Heart left ventricle (tissue), 16 donors: ENCODE results near the gene SERINC4. TPM values are rescaled to one million over a fixed set of nuclear protein-coding genes. Genes with fewer than 3 reads are reported as not detected.
"Not testable (repeated sequence)": the region's sequence is repeated elsewhere in the genome, so short reads cannot be mapped to it uniquely, and the experiment has no call there.

ENCODE experiments used
- ATAC-seq, 4 donors: fragments of 200-7000 bp; cut with Tn5 transposase; one replicate each; pipeline ENCODE4 v1.9.1; 2020 to 2022; ENCODE audit warnings: moderate library complexity in 4 of 4, mild to moderate bottlenecking in 3 of 4, moderate number of reproducible peaks in 1 of 4
- DNase-seq, 5 donors: peaks; one replicate each; pipeline ENCODE4 v3.0.0-alpha.2; 2020
- H3K27ac ChIP-seq, 12 donors: fragments of 200-600 bp; sonication (generic) in 4 of 12; one replicate each; pipeline versions ENCODE4 v1.5.0 to v1.8.0; 2016 to 2022; ENCODE audit warnings: mild to moderate bottlenecking in 2 of 12
- H3K27me3 ChIP-seq, 9 donors: fragments of 200-600 bp; sonication (generic) in 2 of 9; one replicate each; pipeline versions ENCODE4 v1.5.1 to v1.8.0; 2016 to 2022; ENCODE audit warnings: mild to moderate bottlenecking in 3 of 9
- H3K36me3 ChIP-seq, 9 donors: fragments of 200-600 bp; sonication (generic) in 2 of 9; one replicate each; pipeline versions ENCODE4 v1.5.0 to v1.8.0; 2018 to 2022; ENCODE audit warnings: mild to moderate bottlenecking in 2 of 9
- H3K4me1 ChIP-seq, 12 donors: fragments of 200-600 bp; sonication (generic) in 4 of 12; one replicate each; pipeline versions ENCODE4 v1.5.0 to v1.8.0; 2016 to 2022; ENCODE audit warnings: mild to moderate bottlenecking in 3 of 12
- H3K4me3 ChIP-seq, 12 donors: fragments of 200-600 bp; sonication (generic) in 4 of 12; one replicate each; pipeline versions ENCODE4 v1.5.0 to v1.8.0; 2017 to 2022; ENCODE audit warnings: mild to moderate bottlenecking in 9 of 12, moderate library complexity in 4 of 12
- H3K9me3 ChIP-seq, 12 donors: fragments of 200-600 bp; sonication (generic) in 4 of 12; one replicate each; pipeline versions ENCODE4 v1.5.0 to v1.8.0; 2016 to 2022; ENCODE audit warnings: mild to moderate bottlenecking in 1 of 12
- CTCF ChIP-seq, 12 donors: fragments of 200-600 bp; sonication (generic) in 4 of 12; IDR thresholded peaks; one replicate each; pipeline versions ENCODE4 v1.5.0 to v1.8.0; 2018 to 2022; ENCODE audit warnings: antibody characterized with exemption in 12 of 12, mild to moderate bottlenecking in 5 of 12
- POLR2A ChIP-seq, 2 donors: fragments of 450-650 bp; IDR thresholded peaks; one replicate each; pipeline ENCODE4 v1.6.1; 2017; ENCODE audit warnings: antibody characterized with exemption in 2 of 2, mild to moderate bottlenecking in 2 of 2, moderate library complexity in 2 of 2
- WGBS, 4 donors: extraction: QIAGEN DNeasy Blood & Tissue Kit in 2 of 4; methylation state at CpG; one replicate each; pipeline versions ENCODE4 v1.1.5 to v1.1.7; 2013 to 2018; 5-methylcytosine and 5-hydroxymethylcytosine counted together
- intact Hi-C, 10 donors: fragments of 100-400 bp; cut with DNase I; formaldehyde crosslinking; loops; one replicate each; pipeline versions ENCODE4 v1.11.1 to v1.14.2; 2022
- polyA plus RNA-seq, 2 donors: library from polyadenylated mRNA; stranded (reverse); fragments of 200-250 nt; gene quantifications; one replicate each; pipeline ENCODE4 v1.2.3, GENCODE V29; 2013
- total RNA-seq, 9 donors: library from RNA; depleted of rRNA in 2 of 9; stranded (reverse); fragments of >200 nt in 2 of 9; fragmentation: NEBNext Ultra II Directional in 3 of 9; extraction: Animal tissue kit (Norgen Biotek cat#: 25700) in 3 of 9; gene quantifications; one replicate each; pipeline versions ENCODE4 v1.1.0 to v1.2.4, GENCODE V29; 2016 to 2023
- donor health status: ischemic (EF 13 %, LVEDD 7.1; RV severe dilation, severe dysfunction).
- donor health status: healthy with polysubstance abuse.
- donor health status: DM: no; HTN: yes; CAD: no.
- donor health status: DM: no; HTN: no; CAD: no.
- donor health status: ischemic (EF 25% LVEDD 6.9; RV normal size, moderate dysfunction).
- donor health status: ischemic (EF 25% LVEDD 5.7; RV mildly dilated, moderate dysfunction).
- donor health status: healthy.
- donor health status: DM: yes; HTN: yes; CAD: no.
- donor health status: ischemic (EF 35%, LVEDD 5.7; RV mildly dilated, moderate dysfunction).
- donor health status: nonischemic (EF 11% LVEDD 7.7; RV severe dilation, severe dysfunction).
- donor health status: DM: yes; HTN: yes; CAD: no.
- donor health status: PGD.
- donor health status: ischemic (EF 29% LVEDD 5.4; RV normal size, mild dysfunction).
- donor health status: nonischemic (EF 23%, LVEDD 6.1; RV moderate dilation, normal function).

Gene SERINC4
- total and polyA plus RNA-seq, 11 donors, result 0.14 to 0.42 (median 0.31) TPM; not detected in 1

DNA sequence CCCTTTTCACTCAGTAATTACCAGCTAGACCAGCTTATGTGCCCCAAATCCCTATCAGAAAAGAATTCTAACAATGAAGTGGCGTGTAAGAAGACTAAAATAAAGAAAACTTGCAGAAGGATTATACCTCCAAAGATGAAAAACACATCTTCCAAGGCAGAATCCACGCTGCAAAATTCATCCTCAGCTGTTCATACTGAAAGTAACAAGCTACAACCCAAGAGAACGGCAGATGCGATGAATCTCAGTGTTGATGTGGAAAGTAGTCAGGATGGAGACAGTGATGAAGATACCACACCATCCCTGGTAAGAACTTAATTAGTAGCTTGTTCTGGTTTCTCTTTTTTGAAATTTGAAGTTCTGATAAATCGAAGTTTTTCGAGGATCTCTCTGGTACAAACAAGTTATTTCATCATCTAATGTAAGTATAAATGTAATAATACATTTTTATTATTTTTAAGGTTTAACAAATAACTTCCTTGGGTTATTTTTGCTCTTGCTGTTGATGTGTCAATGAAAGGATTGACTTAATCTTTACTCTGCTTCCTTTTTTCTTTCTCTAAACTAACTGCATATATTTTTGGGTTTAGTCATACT lies 28.1 kb upstream of the SERINC4 start:
- Histone ChIP-seq H3K4me1 (peaks cover 0 to 42% (median 23%) of the 10 kb centered on the region in 12 donors), H3K27ac (peak overlapping the region in 2 of 12 donors; percentile 25 to 41), H3K9me3 (no peaks in the 10 kb centered on the region), H3K27me3 (no peaks in the 10 kb centered on the region), H3K36me3 (no peaks in the 10 kb centered on the region), H3K4me3 (peak overlapping the region in 5 of 12 donors; percentile 15 to 71 (median 55))
- TF ChIP-seq POLR2A (IDR thresholded peaks at IDR 0.05), result no peak
- no peak for TF ChIP-seq CTCF (IDR thresholded peaks at IDR 0.05)
- 57 to 67% (median 62%) methylated on average over 6 of the region's 6 CpGs for WGBS, 4 donors
- ATAC-seq (no peak), DNase-seq (no peak)
- intact Hi-C loops, result loop anchor here in 1 of 10 donors (10.0 kb wide), 1 partner anchor 63 kb away; no protein-coding TSS in a partner anchor

DNA sequence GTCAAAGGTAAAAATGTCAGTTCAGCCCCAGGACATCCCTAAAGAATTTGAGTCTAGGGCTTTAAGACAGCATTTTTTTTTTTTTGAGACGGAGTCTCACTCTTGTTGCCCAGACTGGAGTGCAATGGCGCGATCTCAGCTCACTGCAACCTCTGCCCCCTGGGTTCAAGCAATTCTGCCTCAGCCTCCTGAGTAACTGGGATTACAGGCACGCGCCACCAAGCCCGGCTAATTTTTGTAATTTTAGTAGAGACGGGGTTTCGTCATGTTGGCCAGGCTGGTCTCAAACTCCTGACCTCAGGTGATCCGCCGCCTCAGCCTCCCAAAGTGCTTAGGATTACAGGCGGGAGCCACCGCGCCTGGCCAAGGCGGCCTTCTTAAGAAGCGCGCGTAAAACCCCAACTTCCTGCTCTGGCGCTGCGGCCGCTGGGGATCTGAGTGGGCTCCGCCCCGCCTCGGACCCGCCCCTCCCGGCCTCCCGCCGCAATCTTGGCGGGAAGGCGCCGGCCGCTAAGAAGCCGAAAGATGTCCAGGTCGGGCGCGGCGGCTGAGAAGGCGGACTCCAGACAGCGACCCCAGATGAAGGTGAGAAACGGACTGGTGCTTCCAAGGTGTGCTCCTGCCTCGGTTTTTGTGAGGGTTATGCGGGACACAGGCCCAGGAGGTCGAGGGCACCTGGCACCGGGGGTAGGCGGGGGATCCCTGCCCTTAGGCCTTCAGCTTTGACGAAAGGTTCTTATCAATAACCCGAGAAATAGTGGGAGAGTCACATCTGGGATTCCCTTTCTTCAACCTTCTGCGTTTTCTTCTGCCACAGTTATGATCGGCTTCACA lies 26.7 kb upstream of the SERINC4 start, which contains the start of gene WDR76:
Gene WDR76, plus strand, starts transcription at position 495 of the 834 bp plus-strand sequence. Its CDS starts 31 bp downstream, at position 526.
- Histone ChIP-seq H3K27me3 (no peaks in the 10 kb centered on the region), H3K4me3 (peak within 1 kb of the TSS; percentile 19 to 71 (median 56)), H3K4me1 (peaks cover 0 to 57% (median 35%) of the 10 kb centered on the region in 12 donors), H3K36me3 (no peaks in the 10 kb centered on the region), H3K27ac (peak within 1 kb of the TSS in 11 of 12 donors; percentile 3 to 85 (median 62)), H3K9me3 (no peaks in the 10 kb centered on the region)
- ATAC-seq, result peak; percentile 52 to 84 (median 78)
- 5 to 10% (median 8%) methylated on average over 28 to 48 of the region's 48 CpGs for WGBS, 4 donors
- intact Hi-C loops, result loop anchor here in 1 of 10 donors (10.0 kb wide), 1 partner anchor 62 kb away; no protein-coding TSS in a partner anchor
- DNase-seq, result peak; percentile 83 to 90 (median 85)
- TF ChIP-seq CTCF (IDR thresholded peaks at IDR 0.05), result no peak
- peak in 1 of 2 donors; percentile 26 for TF ChIP-seq POLR2A (IDR thresholded peaks at IDR 0.05)

GRCh38 chr15:43826029-43826507 lies 26.0 kb upstream of the SERINC4 start:
- peaks cover 0 to 58% (median 38%) of the 10 kb centered on the region in 12 donors for H3K4me1 ChIP-seq
- intact Hi-C loops, result loop anchor here in 1 of 10 donors (10.0 kb wide), 1 partner anchor 61 kb away; no protein-coding TSS in a partner anchor
- peak overlapping the region in 6 of 12 donors; percentile 52 to 85 (median 67) for H3K27ac ChIP-seq
- no peaks in the 10 kb centered on the region for H3K27me3 ChIP-seq
- ATAC-seq, result no peak
- 95 to 97% (median 96%) methylated on average over 11 of the region's 11 CpGs for WGBS, 4 donors
- peak overlapping the region in 9 of 12 donors; percentile 53 to 71 (median 56) for H3K4me3 ChIP-seq
- DNase-seq, result no peak
- no peaks in the 10 kb centered on the region for H3K9me3 ChIP-seq
- peaks cover 0 to 2% (median 0%) of the 10 kb centered on the region in 9 donors for H3K36me3 ChIP-seq
- no peak for TF ChIP-seq POLR2A (IDR thresholded peaks at IDR 0.05)
- TF ChIP-seq CTCF (IDR thresholded peaks at IDR 0.05), result no peak

GRCh38 chr15:43825305-43825704 lies 25.3 kb upstream of the SERINC4 start:
- not testable (repeated sequence) for H3K27me3 ChIP-seq, H3K27ac ChIP-seq, DNase-seq, H3K9me3 ChIP-seq, ATAC-seq, H3K36me3 ChIP-seq
- intact Hi-C loops, result loop anchor here in 2 of 10 donors (2.0 to 10.0 kb wide), 2 partner anchors 25 to 61 kb away; partner anchors contain the start of genes HYPK (in 2 of the 2) and SERINC4 (in 2 of the 2)
- Histone ChIP-seq H3K4me3 (peak overlapping the region in 2 of 12 donors; percentile 83 to 91), H3K4me1 (peaks cover 0 to 58% (median 38%) of the 10 kb centered on the region in 12 donors)
- 93 to 95% (median 95%) methylated on average over 11 of the region's 11 CpGs for WGBS, 4 donors
